GM20431 (cell line): Measurements from ENCODE around the gene PTPRC.

ENCODE experiments used
- in situ Hi-C: fragments of 300-500 bp; cut with MseI, MboI; formaldehyde crosslinking; loops from one replicate; pipeline ENCODE4 v1.15.0; 2020; ENCODE audit warnings: low sequenced_read_pairs; ENCODE audit not compliant: unreplicated experiment

The PTPRC gene

GRCh38 chr1:198694542-198694941, 55.7 kb downstream of the PTPRC start:
- in situ Hi-C loops = loop anchor here (25.0 kb wide), 1 partner anchor 532 kb away; the partner anchor contains the start of gene NEK7

DNA sequence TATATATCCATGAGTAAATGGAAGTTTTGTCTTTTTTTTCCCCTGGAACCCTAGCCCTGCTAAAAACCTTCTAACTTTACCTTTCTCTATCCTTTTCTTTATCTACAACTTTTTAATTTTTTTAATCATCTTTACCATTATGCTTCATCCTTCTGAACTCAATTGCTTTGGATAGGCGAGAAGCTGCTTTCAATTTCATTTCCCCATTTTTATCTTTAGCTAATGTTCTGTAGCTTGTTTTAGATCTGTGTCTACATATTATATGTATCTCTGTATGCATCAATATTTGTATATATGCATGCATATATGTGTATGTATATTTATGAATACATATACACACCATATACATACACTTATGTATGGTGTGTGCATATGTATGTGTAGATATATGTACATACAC, 57.4 kb downstream of the PTPRC start:
- in situ Hi-C loops = loop anchor here (25.0 kb wide), 1 partner anchor 534 kb away; the partner anchor contains the start of gene NEK7

DNA sequence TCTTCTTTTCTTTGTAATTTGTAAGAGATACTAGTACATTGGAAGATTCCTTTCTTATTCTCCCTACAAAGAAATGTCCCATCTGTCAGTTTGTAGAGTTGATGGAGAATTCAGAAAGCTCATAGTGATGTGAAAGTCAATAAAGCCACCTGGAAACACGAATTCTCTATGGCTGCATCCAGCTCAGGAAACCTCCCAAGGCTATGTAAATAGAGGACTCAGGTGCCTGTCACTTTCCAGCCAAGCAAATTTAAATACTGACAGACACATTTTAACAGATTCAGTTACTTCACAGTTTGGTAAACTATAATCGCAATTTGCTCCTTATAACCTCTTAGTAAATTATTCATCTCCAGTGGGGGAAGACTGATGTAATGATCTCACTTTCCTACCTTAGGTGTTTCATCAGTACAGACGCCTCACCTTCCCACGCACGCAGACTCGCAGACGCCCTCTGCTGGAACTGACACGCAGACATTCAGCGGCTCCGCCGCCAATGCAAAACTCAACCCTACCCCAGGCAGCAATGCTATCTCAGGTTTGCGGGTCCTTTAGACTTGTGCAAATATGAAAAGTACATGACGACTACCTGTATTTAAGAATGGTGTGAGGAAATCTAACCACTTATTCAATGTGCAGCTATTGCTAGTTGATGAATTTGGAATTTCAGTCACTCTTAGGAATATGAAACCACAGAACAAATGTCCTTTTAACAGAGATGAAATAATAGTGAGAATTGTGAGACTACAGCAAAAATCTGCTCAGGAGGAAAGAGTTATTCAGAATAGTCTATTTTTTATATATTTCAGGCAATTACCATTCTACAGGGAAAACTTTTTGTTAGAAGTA, 60.6 kb downstream of the PTPRC start:
- in situ Hi-C loops = loop anchor here (25.0 kb wide), 1 partner anchor 537 kb away; the partner anchor contains the start of gene NEK7

- in situ Hi-C loops = no loop called here
Measured at GRCh38 chr1:198700016-198700392, 61.2 kb downstream of the PTPRC start.

- in situ Hi-C loops = no loop called here
Measured at GRCh38 chr1:198700396-198700795, 61.6 kb downstream of the PTPRC start.

DNA sequence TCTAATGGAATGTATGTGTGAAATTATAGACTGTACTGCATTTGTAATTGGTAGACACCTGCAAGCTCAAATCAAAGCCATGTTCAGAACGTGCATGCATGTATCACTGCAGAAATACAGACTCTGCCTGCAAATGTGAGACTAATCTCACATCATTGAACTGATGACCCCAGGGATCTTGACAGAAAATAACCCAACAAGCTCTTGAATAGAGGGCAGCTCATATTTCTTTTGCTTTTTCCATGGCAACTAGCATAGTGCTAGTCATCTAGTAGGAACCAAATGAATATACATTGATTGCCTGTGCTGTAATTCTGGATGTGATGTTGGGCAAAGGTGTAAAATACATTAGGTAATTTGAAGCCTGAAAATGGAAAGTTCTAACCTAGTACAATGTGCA, 62.4 kb downstream of the PTPRC start:
- in situ Hi-C loops = no loop called here

- in situ Hi-C loops = no loop called here
Measured at GRCh38 chr1:198701766-198702539, 63.1 kb downstream of the PTPRC start.

- in situ Hi-C loops = no loop called here
Measured at GRCh38 chr1:198708761-198709525, 70.1 kb downstream of the PTPRC start.

DNA sequence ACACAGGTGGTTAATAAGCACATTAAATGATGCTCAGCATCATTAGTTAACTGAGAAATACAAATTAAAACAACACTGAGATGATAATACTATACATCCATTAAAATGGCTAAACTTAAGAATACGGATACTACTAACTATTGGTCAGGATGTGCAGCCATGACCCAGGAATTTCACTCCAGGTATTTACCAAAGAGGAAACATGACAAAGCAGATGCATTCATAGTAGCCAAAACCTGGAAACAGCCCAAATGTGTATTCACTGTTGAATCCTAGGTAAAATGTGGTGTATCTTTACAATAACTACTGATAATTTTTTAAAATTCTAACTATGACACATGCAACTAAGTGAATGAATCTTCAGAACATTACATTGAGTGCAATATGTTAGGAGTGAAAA, 73.0 kb downstream of the PTPRC start:
- in situ Hi-C loops = no loop called here

DNA sequence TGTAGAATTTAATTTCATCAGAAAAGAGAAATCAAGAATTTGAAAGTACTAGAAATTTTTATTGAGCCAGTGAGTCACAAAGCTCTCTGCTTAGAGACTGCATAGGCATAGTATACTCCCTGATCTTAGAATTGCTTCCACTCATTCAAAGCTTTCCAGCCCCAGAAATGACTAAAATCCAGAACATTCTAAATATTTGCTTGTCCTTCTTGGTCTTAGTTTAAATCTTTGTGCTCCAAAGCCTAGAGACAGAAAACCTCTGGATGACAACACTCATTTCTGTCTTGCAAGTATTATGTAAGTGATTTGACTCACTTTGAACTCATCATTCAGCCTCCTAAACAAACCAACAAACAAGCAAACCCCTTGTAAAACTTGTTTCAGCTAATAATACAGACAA, 74.2 kb downstream of the PTPRC start:
- in situ Hi-C loops = no loop called here

DNA sequence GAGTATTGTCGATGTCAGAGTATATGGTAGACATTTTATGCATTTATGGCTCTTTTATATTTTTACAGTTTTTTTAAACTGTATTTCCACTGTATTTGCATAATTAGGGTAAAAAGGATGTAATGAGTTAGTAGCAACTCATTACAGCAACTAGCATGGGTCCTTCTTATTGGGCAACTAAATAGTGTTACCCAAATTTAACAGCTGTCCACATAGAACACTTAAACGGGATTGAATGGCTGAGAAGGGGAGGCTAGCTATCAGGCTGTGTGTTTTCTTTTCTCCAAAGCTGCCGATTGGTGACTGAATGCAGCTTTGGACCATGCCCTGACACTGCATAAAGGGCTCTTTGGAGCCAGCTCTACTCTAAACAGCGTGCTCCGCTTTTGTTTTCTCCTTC, 75.4 kb downstream of the PTPRC start:
- in situ Hi-C loops = no loop called here

DNA sequence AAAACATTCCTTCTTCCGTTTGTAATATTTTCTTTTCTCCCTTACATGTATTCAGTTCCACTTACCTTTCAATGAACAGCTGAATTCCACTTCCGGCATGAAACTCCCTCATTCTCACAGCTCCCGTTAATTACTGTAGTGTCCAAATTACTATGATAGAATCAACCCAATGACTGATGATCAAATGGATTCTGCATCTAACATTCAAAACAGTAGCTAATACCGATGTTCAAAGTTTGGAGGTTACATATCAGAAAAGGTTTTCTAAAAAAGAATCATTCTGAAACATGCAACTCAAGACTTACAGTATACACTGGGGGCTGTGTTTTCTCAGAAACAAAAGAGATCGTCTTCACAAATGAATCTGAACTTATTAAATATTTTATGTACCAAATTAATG, 77.2 kb downstream of the PTPRC start:
- in situ Hi-C loops = no loop called here

DNA sequence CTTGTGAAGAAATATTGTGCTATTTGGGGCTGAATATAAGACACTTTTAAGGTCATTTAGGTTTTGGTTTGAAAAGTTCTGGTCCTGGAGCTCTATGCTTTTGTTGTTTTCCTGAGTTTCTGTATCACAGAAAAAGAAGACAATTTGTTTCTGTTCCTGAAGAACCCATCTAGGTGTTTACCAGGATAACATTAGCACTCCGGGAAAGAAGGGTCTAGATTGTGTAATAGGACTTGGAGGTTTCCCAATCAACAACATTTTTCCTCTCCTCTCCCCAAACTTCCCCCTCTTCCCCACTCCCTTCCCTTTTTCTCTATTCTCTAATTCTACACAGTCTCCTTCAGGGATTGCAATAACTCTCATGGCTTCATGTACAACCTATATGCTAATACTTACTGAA, 78.7 kb downstream of the PTPRC start:
- in situ Hi-C loops = no loop called here

DNA sequence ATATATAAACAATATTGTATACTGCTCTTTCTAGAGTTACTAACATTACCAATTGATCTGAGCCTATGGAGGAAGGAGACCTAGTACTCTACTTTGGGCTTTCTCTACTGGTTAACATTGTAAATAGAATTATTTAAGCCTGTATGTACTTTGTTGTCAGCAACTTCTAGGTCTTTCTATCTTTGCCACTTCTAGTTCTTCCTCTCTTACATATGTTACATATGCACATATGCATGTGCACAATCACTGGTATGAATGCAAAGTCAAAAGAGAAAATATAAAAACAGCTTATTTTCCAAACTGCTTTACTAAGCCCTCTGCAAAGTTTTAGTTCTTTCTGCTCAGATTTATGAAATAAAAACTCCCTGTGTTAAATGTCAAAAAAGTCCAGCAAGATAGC, 84.3 kb downstream of the PTPRC start:
- in situ Hi-C loops = no loop called here

DNA sequence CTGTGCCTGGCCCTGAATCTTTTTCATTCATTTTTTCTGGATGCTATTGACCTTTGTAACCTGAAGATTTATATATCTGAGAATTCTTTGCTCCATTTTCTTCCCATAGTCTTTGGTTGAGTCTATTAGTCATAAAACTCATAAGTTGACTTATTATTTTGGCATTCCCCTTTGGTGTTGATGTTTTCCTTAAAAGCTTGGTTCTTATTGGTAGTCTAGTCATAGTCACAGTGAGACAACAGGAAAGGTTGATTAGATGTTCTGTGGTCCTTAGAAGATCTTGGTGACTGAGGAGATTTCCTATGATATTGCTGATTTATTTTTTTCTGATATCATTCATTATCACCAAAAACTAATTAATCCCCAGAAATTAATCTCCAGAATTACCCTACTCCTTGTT, 86.2 kb downstream of the PTPRC start:
- in situ Hi-C loops = no loop called here

GRCh38 chr1:198726455-198726854, 87.6 kb downstream of the PTPRC start:
- in situ Hi-C loops = no loop called here

- in situ Hi-C loops = no loop called here
Measured at GRCh38 chr1:198729195-198729863, 90.5 kb downstream of the PTPRC start.

DNA sequence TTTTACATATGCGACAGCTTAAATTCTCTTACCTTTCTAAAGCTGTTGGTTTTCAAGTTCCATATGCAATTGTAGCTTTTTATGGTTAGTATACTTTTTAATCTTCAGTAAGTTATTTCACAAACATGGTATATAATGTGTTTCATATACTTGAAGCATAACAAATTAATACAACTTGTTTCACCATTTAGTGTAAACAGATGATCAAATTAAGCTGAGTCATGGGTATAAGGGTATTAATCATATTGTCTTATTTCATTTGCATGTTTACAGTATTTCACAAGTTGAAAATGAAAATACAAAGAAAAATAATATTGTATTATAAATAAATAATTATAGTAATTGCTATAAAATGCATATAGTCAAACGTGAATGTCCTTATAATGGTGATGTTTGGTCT, 92.1 kb downstream of the PTPRC start:
- in situ Hi-C loops = no loop called here

- in situ Hi-C loops = no loop called here
Measured at GRCh38 chr1:198734323-198735008, 95.6 kb downstream of the PTPRC start.
